Ecto neural progenitor cell (in vitro differentiated cells): ENCODE data around the gene ARHGAP23.
"Not testable (repeated sequence)": the region's sequence is repeated elsewhere in the genome, so short reads cannot be mapped to it uniquely, and the experiment has no call there.

ENCODE experiments used
- DNase-seq: peaks from one replicate; pipeline ENCODE4 v3.0.0-alpha.2; 2018; ENCODE audit warnings: low spot score

ARHGAP23 gene

DNA sequence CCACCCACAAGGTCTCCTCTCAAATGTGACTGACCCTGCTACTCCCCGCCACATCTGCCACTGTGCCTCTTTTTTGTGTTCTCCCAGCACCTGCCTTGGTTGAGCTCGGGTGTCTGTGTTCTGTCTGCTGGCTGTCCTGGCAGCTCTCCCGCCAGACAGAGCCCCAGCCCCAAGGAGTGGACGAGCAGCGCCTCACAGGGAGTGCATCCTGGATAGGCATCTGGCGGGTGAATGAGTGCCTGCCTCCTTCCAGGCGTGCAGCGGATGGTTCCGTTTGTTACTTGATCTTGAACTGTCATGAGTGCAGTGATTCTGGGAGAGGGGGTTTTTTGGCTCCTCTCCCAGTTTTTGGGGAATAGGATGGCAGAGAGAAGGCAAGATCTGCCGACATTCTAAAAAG, 99.9 kb downstream of the ARHGAP23 start:
- not testable (repeated sequence) for DNase-seq

DNA sequence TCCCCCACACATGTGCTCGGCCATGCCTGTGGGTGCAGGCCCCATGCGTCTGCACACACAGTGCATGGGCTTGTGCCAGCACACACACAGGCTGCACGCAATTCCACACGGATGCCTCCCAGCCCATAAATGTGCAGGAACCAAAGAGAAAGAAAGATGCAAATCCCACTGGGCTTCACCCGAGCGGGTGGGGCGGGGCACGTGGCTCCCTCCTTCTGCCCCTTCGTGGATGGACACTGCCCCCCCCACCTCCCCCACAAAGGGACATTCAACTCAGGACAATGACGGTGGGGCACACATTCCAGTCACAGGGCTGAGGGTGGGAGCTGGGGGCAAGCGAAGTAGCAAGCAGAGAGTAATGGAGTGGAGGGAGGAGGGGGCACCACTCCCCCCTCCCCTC, 102.6 kb downstream of the ARHGAP23 start:
- not testable (repeated sequence) for DNase-seq

- DNase-seq: not testable (repeated sequence)
These were observed 103.5 kb downstream of the ARHGAP23 start for GRCh38 chr17:38531761-38532160.

- no peak for DNase-seq
These were observed 104.2 kb downstream of the ARHGAP23 start for GRCh38 chr17:38532451-38532850.

DNA sequence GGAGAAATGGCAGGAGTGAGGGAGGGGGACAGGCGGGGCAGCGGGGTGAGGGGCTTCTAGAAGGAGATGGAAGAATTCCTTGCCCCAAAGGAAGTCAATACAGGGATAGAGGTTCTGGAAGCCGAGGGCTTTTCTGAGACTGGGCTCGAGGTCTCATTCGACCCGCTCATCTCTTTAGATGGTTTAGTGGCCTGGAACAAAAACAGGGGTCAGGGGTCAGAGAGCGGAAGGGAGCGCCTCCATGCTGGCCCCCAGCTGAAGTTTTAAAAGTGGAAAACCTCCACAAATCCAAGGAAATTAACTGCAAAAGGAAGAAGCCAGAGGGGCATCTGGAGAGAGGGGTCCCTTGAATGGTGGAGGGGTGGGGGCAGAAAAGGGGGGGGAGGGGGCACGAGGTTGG, 105.0 kb downstream of the ARHGAP23 start:
- peak; percentile 83 for DNase-seq

DNA sequence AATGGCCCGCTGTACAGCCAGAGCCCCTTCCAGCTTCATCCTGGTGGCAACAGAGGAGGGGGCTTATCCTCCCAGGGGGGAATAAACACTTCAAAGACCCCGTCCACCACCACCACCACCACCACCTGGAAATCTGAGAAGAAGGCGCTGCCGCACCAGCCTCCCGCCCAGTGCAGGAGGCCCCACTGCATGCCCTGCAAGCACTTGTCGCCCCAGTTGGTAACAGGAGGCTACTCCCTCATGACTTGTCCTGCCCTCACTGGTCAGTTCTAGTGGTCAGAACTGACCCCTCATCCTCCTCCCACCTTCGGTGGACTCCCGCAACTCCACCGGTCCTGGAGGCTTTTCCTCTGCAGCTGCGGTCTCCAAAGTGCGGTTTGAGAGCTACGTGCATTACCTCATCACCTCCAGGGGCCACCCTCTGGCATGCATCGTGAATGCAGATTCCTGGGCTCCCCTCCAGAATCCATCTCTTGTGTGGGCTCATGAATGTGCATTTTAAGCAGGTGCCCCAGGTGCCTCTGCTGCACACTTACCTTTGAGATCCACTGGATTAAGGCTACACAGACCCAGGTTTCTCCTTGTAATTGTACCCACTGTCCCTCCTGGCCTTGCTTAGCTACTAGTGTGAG, 105.7 kb downstream of the ARHGAP23 start:
- no peak for DNase-seq

DNA sequence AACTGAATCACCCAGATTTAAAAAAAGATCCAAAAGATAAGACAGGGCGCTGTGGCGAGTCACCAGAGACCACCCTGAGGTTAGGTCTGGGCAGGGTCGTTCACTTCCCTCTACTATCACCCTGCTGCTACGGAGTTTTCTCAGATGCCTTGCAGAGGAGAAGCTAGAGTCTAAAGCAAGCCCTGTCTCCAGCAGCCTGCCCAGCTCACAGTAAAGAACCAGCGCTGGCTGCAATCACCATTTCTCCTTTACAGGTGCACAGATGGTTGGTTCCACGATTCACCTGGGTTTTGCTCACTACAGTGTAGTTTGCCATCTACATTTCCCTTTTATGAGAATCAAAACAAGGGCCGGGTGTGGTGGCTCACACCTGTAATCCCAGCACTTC, 106.2 kb downstream of the ARHGAP23 start:
- DNase-seq: no peak

- no peak for DNase-seq
These were observed 107.6 kb downstream of the ARHGAP23 start for GRCh38 chr17:38535886-38536285.

DNA sequence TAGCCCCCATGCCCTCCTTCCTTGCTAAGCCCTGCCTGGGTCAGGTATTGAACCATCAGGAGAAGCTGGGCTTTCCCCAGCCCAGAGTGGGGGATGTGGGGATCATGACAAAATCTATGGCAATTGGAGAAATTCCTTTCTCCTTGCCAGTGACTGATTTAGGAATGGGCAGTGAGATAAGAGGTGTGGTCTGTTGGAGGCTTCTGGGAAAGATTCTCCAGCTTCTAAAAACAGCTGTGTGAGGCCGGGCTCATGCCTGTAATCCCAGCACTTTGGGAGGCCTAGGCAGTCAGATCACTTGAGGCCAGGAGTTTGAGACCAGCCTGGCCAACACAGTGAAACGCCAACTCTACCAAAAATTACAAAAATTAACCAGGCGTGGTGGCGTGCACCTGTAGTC, 108.4 kb downstream of the ARHGAP23 start:
- no peak for DNase-seq

- no peak for DNase-seq
These were observed 110.6 kb downstream of the ARHGAP23 start for GRCh38 chr17:38538906-38539305.

GRCh38 chr17:38539386-38539785, 111.1 kb downstream of the ARHGAP23 start:
- DNase-seq: no peak

DNA sequence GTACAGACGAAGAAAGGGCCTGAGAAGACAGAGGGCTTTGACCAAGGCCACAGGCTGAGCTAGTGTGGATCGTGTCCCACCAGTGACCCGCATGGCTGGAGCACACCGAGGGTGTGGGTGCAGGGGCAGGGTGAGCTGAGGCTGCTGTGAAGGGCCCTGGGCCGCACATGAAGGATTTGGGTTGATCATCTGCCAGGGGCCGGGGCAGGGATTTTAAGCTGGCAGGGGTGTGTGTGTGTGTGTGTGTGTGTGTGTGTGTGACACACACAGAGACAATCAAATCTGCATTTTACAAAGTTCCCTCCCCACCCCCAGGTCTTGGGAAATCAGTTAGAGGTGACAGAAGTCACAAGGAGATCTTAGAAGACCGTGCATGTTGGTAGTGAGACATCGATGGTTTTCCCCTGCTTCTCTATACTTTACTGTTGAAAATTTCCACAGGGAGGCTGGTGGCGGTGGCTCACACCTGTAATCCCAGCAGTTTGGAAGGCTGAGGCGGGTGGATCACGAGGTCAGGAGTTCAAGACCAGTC, 112.3 kb downstream of the ARHGAP23 start:
- DNase-seq: no peak

DNA sequence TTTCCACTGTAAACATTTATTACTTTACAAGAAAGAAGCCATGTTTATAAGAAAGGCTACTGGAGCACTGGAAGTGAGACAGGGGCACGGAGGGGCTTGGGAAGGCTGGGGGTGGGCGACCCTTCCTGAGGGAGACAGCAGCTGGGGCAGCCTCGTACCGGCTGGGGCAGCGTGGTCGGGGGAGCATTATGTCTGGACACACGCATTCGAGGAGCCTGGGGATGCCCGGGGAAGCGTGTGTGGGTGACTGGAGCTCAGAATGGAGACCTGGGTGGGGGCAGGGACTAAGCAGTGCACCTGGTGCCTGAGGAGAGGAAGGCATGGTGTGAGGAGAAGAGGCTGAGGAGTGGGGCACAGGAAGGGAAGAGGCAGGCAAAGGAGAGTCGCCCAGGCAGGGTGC, 113.0 kb downstream of the ARHGAP23 start:
- DNase-seq: no peak

DNA sequence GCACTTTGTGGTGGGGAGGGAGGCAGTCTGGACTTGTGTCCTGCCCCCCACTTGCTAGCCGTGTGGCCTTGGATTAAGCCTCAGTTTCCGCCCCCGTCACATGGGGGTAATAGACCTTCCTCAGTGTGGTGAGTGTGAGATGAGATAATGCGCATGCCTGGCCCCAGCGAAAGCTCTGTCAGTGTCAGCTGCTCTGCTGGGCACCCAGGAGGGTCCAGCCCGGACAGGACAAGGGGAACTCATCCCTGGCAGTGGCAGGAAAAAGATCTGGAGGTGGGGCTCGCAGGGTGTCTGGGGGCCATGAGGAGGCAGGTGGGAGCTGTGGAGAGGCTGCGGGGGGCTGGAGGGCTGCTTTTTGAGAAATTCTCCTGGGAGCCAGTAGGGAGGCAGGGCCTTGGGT, 114.0 kb downstream of the ARHGAP23 start:
- no peak for DNase-seq

- no peak for DNase-seq
These were observed 115.3 kb downstream of the ARHGAP23 start for GRCh38 chr17:38543403-38544174.

- DNase-seq: no peak
These were observed 116.0 kb downstream of the ARHGAP23 start for GRCh38 chr17:38544175-38544838.

DNA sequence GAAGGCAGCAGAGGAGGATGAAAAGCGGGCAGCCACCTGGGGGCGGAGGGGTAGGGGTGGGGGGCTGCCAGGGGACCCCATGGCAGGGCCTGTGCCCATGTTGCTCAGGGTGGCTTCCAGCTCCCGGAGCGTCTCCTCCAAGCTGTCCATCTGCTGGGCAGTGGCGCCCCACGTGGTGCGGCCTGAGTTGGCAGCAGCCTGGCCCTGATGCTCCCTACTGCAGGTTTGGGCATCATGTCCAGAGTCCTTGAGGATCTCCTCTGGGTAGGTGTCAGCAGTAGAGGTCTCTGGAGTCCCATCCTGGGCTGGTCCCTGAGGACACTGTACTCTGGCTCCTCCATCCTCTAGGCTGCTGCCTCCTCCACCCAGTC, 116.6 kb downstream of the ARHGAP23 start:
- DNase-seq: peak; percentile 53

- no peak for DNase-seq
These were observed 117.4 kb downstream of the ARHGAP23 start for GRCh38 chr17:38545531-38546225.

DNA sequence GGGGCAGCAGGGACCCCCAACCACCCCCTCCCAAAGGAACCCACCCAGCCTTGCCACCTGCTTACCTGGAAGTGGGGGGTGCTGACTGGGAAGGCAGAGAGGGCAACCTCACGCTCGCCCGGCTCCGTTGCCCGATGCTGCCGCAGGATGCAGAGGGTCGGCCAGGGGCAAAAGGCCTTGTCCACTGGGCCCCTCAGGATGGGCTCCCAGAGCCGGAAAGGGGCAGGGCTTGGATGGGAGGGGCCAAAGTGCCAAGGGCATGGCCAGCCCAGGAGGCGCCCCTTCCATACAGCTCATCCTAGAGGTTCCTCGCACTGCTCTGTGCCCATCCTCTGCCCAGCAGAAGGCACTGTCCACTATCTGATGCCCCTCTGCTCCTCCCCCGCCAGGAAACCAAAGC, 118.1 kb downstream of the ARHGAP23 start:
- DNase-seq: no peak

GRCh38 chr17:38547444-38547843, 119.2 kb downstream of the ARHGAP23 start:
- DNase-seq: no peak

DNA sequence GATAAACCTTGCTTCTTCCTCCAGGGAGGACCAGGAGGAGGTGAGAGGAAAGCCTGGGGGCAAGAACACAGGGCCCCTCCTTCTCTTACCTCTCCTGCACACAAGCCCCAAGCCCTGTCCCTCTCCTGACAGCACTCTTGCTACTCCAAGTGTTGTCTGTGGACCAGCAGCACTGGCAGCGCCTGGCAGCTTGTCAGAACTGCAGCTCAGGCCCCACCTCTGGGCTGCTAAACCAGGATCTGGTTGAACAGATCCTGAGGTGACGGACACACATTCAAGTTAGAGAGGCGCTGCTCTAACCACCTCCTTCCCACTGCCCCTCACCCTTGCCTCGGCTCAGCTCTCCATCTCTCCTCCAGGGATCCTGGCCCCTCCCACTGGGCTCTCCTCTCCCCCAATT, 121.0 kb downstream of the ARHGAP23 start:
- no peak for DNase-seq

- no peak for DNase-seq
These were observed 122.4 kb downstream of the ARHGAP23 start for GRCh38 chr17:38550661-38551060.
